Heart left ventricle (tissue), 13 donors: Measurements from ENCODE around the gene PAMR1.

Experiments
- CTCF ChIP-seq, 12 donors: fragments of 200-600 bp; sonication (generic) in 4 of 12; IDR thresholded peaks; one replicate each; pipeline versions ENCODE4 v1.5.0 to v1.8.0; 2018 to 2022; ENCODE audit warnings: antibody characterized with exemption in 12 of 12, mild to moderate bottlenecking in 5 of 12
- POLR2A ChIP-seq, 2 donors: fragments of 450-650 bp; IDR thresholded peaks; one replicate each; pipeline ENCODE4 v1.6.1; 2017; ENCODE audit warnings: antibody characterized with exemption in 2 of 2, mild to moderate bottlenecking in 2 of 2, moderate library complexity in 2 of 2
- donor health status: ischemic (EF 13 %, LVEDD 7.1; RV severe dilation, severe dysfunction).
- donor health status: DM: no; HTN: yes; CAD: no.
- donor health status: DM: no; HTN: no; CAD: no.
- donor health status: ischemic (EF 25% LVEDD 6.9; RV normal size, moderate dysfunction).
- donor health status: ischemic (EF 25% LVEDD 5.7; RV mildly dilated, moderate dysfunction).
- donor health status: ischemic (EF 35%, LVEDD 5.7; RV mildly dilated, moderate dysfunction).
- donor health status: nonischemic (EF 11% LVEDD 7.7; RV severe dilation, severe dysfunction).
- donor health status: DM: yes; HTN: yes; CAD: no.
- donor health status: PGD.
- donor health status: ischemic (EF 29% LVEDD 5.4; RV normal size, mild dysfunction).
- donor health status: nonischemic (EF 23%, LVEDD 6.1; RV moderate dilation, normal function).

- no peak for TF ChIP-seq POLR2A (IDR thresholded peaks at IDR 0.05)
- TF ChIP-seq CTCF (IDR thresholded peaks at IDR 0.05) = peak in 3 of 12 donors; percentile 9 to 49 (median 37)
These were observed 33.1 kb upstream of the PAMR1 start for GRCh38 chr11:35558513-35558912.
